HG03066 (cell line): Measurements from ENCODE around the gene GABRB1.

Source experiments
- ATAC-seq: cut with Tn5 transposase; IDR thresholded peaks from one replicate; pipeline ENCODE4 v1.9.1; 2021; ENCODE audit warnings: low read depth; ENCODE audit not compliant: unreplicated experiment

Gene GABRB1

GRCh38 chr4:47198791-47199190 lies 167.4 kb downstream of the GABRB1 start:
- no peak for ATAC-seq

- no peak for ATAC-seq
Observed at GRCh38 chr4:47203593-47203992, 172.2 kb downstream of the GABRB1 start.

DNA sequence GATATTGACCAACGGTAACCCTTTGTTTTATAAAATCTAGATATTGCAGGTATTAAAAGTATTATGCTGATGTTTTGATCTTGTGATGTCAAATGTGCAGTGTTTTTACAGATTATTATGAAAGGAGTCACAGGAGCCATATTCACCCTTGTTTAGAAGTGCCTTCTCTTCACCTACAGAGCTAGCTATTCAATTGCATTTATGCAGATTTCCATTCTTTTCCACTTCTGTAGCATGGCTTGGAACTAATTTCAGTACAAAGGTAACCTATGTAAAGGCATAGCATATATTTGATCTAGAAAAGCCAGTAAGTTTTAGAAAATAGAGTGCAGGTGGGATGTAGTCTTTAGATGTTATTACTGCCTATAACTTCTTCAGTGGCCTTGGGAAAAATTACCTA lies 176.2 kb downstream of the GABRB1 start:
- no peak for ATAC-seq

- no peak for ATAC-seq
Observed at GRCh38 chr4:47209833-47210232, 178.5 kb downstream of the GABRB1 start.

GRCh38 chr4:47210828-47211227 lies 179.5 kb downstream of the GABRB1 start:
- no peak for ATAC-seq

- no peak for ATAC-seq
Observed at GRCh38 chr4:47213106-47213505, 181.7 kb downstream of the GABRB1 start.

DNA sequence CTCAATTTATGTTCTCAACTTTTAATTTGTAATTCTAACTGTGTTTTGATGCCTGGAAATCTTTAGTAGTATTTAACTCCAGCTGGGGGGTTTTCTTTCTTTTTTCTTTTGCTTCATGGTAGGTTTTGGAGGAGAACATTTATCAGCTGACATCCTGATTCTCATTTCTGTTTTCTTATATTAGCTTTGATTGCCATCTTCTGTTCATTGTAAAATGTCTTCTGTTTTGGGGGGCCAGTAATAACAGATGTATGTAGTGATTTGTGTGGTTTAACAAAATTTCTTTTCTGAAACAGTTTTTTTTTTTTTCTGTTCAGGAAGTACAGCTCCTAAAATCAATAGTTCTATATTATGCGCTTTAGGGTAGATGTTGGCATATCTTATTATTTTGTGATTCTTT lies 182.2 kb downstream of the GABRB1 start:
- ATAC-seq = no peak

GRCh38 chr4:47213971-47214370 lies 182.6 kb downstream of the GABRB1 start:
- ATAC-seq = no peak

GRCh38 chr4:47215759-47216158 lies 184.4 kb downstream of the GABRB1 start:
- ATAC-seq = no peak

DNA sequence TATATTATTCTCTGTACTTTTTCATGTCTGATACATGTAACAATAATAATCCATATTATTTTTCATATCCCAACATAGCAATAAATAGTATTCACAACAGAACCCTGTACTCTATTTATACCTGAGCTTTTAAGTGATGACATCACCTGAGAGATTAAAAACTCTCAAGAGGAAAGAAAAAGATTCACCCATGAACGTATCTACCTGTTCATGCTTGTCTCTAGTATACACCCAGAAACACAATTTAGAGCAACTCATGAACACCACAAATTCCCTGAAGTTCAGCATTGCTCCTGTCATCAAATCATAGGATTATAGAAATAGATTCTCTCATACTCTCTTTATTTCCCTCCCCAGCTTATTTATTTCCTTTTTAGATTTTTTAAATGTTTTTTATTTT lies 185.9 kb downstream of the GABRB1 start:
- ATAC-seq = no peak

DNA sequence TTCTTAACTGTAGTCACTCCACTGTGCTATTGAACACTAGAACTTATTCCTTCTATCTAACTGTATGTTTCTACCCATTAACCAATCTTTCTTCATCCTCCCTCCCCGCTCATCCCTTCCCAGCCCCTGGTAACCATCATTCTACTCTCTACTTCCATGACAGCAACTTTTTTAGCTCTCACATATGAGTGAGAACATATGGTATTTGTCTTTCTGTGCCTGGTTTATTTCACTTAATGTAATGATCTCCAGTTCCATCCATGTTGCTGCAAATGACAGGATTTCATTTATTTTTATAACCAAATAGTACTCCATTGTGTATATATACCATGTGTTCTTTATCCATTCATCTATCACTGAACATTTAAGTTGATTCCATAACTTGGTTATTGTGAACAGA lies 186.5 kb downstream of the GABRB1 start:
- no peak for ATAC-seq

DNA sequence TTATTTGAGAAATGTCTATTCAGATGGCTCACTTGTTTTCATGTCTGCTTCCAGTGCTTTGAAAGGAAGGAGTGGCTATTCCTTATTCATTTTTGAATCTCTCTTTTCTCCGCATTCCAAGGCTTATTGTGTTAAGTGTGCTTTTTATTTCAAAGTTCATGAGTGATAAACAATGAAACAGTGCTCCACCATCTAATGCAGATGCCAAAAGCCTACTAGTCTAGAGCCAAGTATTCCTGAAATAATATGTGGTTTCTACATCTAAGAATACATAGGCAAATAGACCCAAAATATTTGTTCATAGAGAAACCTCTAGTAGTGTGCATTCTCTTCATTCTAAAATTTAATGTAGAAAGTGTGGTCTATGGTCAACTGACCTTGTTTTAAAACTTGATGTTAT lies 187.3 kb downstream of the GABRB1 start:
- no peak for ATAC-seq

GRCh38 chr4:47219586-47219985 lies 188.2 kb downstream of the GABRB1 start:
- no peak for ATAC-seq

DNA sequence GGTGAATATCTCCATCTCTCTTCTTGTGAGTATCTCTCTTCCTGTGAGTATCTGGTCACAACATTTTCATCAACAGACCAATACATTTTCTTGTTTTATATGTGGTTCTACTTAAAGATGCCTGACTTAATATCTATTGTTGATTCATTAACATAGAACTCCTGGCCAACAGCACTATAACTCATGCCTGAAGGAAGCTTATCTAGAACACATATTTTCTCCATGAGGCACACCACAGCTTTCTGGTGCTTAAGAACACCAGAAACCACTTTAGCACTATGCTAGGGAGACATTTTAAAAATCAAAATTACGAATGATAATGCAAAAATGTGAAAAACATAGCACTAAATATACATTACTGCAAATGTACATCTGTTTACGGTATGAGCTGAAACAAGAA lies 190.4 kb downstream of the GABRB1 start:
- ATAC-seq = no peak

- no peak for ATAC-seq
Observed at GRCh38 chr4:47222276-47222675, 190.9 kb downstream of the GABRB1 start.

DNA sequence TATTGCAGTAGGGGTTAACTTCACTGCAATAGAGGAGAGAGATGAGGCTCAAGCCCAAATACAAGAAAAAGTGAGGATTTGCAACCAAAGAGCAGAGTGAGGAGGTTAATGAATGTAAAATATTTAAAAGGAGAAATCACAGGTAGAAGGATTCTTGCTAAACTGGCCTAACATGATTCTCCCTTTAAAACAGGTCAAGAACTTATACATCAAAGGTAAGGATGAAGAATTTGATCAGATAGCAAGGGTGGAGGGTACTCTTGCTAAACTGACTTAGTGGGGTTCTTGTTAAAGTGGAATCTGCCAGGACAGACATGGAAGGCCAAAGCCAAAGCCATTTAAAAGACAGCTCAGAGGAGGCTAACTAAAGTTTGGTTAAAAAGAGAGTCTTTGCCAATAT lies 193.0 kb downstream of the GABRB1 start:
- ATAC-seq = no peak

DNA sequence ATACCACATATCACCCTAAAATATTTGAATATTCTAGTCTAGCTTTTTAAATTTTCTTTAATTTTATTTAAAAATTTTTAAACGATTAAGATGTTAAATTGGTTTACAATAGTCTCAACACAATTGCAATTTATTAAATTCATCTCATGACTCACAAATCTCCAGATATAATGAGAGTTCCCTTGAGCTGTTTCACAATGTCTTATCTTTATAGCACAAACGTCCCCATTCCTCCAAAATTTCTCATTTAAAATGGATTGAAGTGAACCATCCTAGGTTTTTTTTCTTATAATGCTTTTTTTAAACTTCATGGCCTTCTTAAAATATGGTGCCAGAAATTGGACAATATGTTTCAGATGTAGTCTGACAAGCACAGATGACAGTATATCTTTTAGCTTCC lies 204.4 kb downstream of the GABRB1 start:
- no peak for ATAC-seq

DNA sequence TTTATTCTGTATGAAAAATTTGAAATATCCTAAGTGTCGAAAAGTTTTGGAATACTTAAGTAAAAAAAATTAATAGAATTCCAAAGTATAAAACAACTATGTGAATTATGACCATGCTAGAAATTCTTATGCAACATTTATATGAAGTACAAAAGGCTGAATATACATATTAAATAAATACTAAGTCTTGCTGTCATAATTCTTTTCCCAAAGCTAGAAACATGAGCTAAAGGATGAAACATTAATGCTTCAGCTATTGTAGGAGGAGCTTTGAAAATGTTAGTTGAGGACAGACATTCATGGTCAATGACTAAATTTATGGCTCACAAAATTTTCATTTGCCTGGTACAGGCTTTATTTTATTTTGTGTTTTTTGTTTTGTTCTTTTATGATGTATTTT lies 207.3 kb downstream of the GABRB1 start:
- no peak for ATAC-seq

DNA sequence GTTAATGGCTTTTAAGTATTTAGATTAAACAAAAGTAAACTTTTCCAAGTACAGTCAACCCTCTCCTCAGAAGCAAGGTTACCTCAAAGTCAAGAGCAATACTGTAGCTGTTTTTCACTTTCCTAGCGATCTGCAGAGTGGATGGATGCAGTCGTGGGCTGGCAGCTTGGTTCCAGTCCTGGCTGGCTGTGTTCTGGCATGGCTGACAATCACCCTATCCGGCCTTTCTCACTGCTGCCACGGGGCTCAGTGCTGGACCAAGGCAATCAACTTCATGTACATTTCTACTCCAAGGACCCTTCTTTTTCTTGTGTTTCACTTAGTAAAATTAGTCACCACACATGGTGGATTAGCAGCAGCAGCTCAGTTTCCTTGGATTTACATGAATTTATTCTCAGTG lies 208.3 kb downstream of the GABRB1 start:
- no peak for ATAC-seq

DNA sequence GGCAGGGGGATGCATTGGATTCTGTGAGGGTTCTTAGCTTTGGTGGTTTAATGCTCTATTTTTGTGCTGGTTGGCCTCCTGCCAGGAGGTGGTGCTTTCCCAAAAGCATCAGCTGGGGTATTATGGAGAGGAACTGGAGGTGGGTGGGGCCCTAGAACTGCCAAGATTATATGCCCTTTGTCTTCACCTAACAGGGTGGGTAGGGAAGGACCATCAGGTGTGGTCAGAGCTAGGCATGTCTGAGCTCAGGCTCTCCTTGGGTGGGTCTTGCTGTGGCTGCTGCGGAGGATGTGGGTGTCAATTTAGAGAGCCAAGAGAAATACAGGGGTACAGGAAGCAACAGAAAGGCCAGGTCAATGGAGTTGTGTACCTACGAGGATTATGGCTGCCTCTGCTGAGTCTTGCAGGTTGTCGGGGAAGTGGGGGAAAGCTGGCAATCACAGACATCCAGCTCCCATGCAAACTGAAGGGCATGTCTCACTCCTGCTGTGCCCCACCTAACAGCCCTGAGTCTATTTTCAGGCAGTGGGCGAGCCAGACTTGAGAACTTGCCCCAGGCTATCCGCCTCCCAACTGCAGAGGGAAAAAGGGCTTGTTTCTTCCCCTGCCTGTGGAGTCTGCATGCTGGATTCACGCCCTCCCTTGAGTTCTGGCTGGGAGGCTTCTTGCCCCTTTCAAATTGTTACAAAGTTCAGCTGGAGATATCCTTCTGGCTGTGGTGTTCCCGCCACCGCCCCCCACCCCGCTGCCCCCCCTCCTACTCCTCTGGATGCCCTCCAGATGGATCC lies 220.2 kb downstream of the GABRB1 start:
- no peak for ATAC-seq

DNA sequence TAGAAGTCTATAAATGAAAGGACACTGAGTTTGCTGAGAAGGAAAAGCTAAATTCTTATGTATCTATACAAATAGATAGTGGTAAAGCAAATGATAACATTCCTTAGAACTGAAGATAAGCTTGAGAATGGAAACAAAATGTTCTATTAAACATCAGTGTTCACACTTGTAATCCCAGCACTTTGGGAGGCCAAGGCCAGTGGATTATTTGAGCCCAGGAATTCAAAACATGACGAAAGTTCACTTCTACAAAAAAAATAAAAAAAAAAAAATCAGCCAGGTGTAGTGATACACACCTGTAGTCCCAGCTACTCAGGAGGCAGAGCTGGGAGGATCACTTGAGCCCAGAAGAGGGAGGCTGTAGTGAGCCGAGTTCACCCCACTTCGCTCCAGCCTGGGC lies 232.4 kb downstream of the GABRB1 start:
- no peak for ATAC-seq

GRCh38 chr4:47270201-47270888 lies 239.0 kb downstream of the GABRB1 start:
- ATAC-seq = no peak
